GM12878 (cell line): ENCODE data around the gene FCHSD2. TPM values are rescaled to one million over a fixed set of nuclear protein-coding genes. Genes with fewer than 3 reads are reported as not detected.

Source experiments
- ATAC-seq: fragments of 200-7000 bp; cut with Tn5 transposase; 3 replicates; pipeline ENCODE4 v1.9.1; 2020; ENCODE audit warnings: mild to moderate bottlenecking, moderate library complexity
- BruUV-seq: library from RNA; stranded (reverse); fragments of 400-500 nt; replicated peaks from 2 replicates; lab custom pipeline; 2021; lab: Mats Ljungman, UMichigan
- CTCF ChIA-PET: fragments of 300-600 bp; sonication (Branson Sonifier 250); formaldehyde crosslinking; extraction: SDS; loops from one replicate; lab custom pipeline; 2021; ENCODE audit warnings: inconsistent platforms; lab: Yijun Ruan, JAX
- POLR2A ChIA-PET: fragments of 350-600 bp; formaldehyde crosslinking; extraction: SDS; loops from one replicate; lab custom pipeline; 2021; ENCODE audit warnings: inconsistent platforms; lab: Charles Lee
- RAD21 ChIA-PET: fragments of 300-600 bp; sonication (Branson Sonifier 250); formaldehyde crosslinking; loops from one replicate; lab custom pipeline; 2023; ENCODE audit warnings: antibody characterized with exemption; ENCODE audit not compliant: unreplicated experiment; lab: Charles Lee
- SMC1A ChIA-PET: fragments of 300-600 bp; sonication (Branson Sonifier 250); formaldehyde crosslinking; loops from one replicate; lab custom pipeline; 2023; ENCODE audit not compliant: unreplicated experiment, uncharacterized antibody; lab: Charles Lee
- DNase-seq: peaks from one replicate; pipeline ENCODE4 v3.0.0-alpha.2; 2011; ENCODE audit warnings: low read depth, low spot score
- FAIRE-seq: peaks from 3 replicates; lab custom pipeline; 2011; peaks lifted over from hg19 to GRCh38; lab: Jason Lieb, UNC
- H2AFZ ChIP-seq: 2 replicates; pipeline ENCODE4 v1.6.0; 2011; ENCODE audit warnings: low read depth, low read length, control low read depth; ENCODE audit not compliant: control insufficient read depth
- H3K27ac ChIP-seq: 2 replicates; pipeline ENCODE4 v1.5.1; 2011; ENCODE audit warnings: control low read depth; ENCODE audit not compliant: control insufficient read depth, insufficient read depth
- H3K27me3 ChIP-seq, 2 experiments: replicated peaks in 1 of 2; 2 replicates each; pipeline versions ENCODE4 v1.6.0 to v1.6.1; 2011; ENCODE audit warnings: low read length in 1 of 2; ENCODE audit not compliant: control insufficient read depth in 2 of 2, insufficient read depth in 2 of 2
- H3K36me3 ChIP-seq, 2 experiments: 2 replicates each; pipeline ENCODE4 v1.5.1; 2011; ENCODE audit warnings: low read length in 1 of 2; ENCODE audit not compliant: control insufficient read depth in 2 of 2, insufficient read depth in 2 of 2
- H3K4me1 ChIP-seq: 2 replicates; pipeline ENCODE4 v1.6.1; 2011; ENCODE audit warnings: mild to moderate bottlenecking, low read length, moderate library complexity, mixed read lengths; ENCODE audit not compliant: control insufficient read depth, insufficient read depth
- H3K4me2 ChIP-seq: 2 replicates; pipeline ENCODE4 v1.6.0; 2011; ENCODE audit warnings: control low read depth; ENCODE audit not compliant: control insufficient read depth, insufficient read depth
- H3K4me3 ChIP-seq: fragments of 200-600 bp; sonication (generic); 2 replicates; pipeline ENCODE4 v1.5.1; 2016
- H3K79me2 ChIP-seq: 2 replicates; pipeline ENCODE4 v1.6.0; 2011; ENCODE audit warnings: low read length; ENCODE audit not compliant: control insufficient read depth, insufficient read depth
- H3K9ac ChIP-seq: 2 replicates; pipeline ENCODE4 v1.8.0; 2011; ENCODE audit warnings: low read length, control low read depth, mixed read lengths; ENCODE audit not compliant: control insufficient read depth, insufficient read depth
- H3K9me3 ChIP-seq: replicated peaks from 3 replicates; pipeline ENCODE4 v1.5.1; 2011; ENCODE audit warnings: mild to moderate bottlenecking, low read length; ENCODE audit not compliant: control insufficient read depth, insufficient read depth
- H4K20me1 ChIP-seq: 2 replicates; pipeline ENCODE4 v1.6.0; 2011; ENCODE audit not compliant: control insufficient read depth, insufficient read depth
- CHD4 ChIP-seq: fragments of 200-600 bp; sonication (generic); IDR thresholded peaks from 2 replicates; pipeline ENCODE4 v1.6.1; 2016; ENCODE audit warnings: mild to moderate bottlenecking
- E2F8 ChIP-seq: fragments of 450-650 bp; IDR thresholded peaks from 2 replicates; pipeline ENCODE4 v1.6.1; 2018; ENCODE audit warnings: mild to moderate bottlenecking, low read depth, moderate library complexity; ENCODE audit not compliant: partially characterized antibody
- FOS ChIP-seq: IDR thresholded peaks from 3 replicates; pipeline ENCODE4 v1.6.1; 2011; ENCODE audit warnings: borderline replicate concordance; ENCODE audit not compliant: insufficient read length; ENCODE audit errors: extremely low read depth
- HDAC6 ChIP-seq: fragments of 200-600 bp; sonication (generic); IDR thresholded peaks from one replicate; pipeline ENCODE4 v1.8.0; 2017; ENCODE audit warnings: antibody characterized with exemption; ENCODE audit not compliant: unreplicated experiment
- NFYA ChIP-seq: IDR thresholded peaks from 2 replicates; pipeline ENCODE4 v1.6.1; 2011; ENCODE audit warnings: low read depth, mild to moderate bottlenecking, low read length, improper control_type of control experiment, borderline replicate concordance
- POLR2A ChIP-seq: IDR thresholded peaks from 2 replicates; pipeline ENCODE4 v1.6.1; 2011; ENCODE audit warnings: low read depth, mild to moderate bottlenecking, low read length
- RFX5 ChIP-seq: IDR thresholded peaks from 2 replicates; pipeline ENCODE4 v1.6.1; 2011; ENCODE audit warnings: low read depth, low read length, improper control_type of control experiment
- SMAD1 ChIP-seq: fragments of 450-650 bp; IDR thresholded peaks from 2 replicates; pipeline ENCODE4 v1.6.1; 2018; ENCODE audit warnings: mild to moderate bottlenecking, low read depth; ENCODE audit not compliant: partially characterized antibody
- SRF ChIP-seq, 2 experiments: IDR thresholded peaks; 2 replicates each; pipeline ENCODE4 v1.6.1; 2011; ENCODE audit warnings: low read depth in 2 of 2, low read length in 2 of 2, mild to moderate bottlenecking in 1 of 2, moderate library complexity in 1 of 2
- STAT3 ChIP-seq: IDR thresholded peaks from 2 replicates; pipeline ENCODE4 v1.6.1; 2011; ENCODE audit warnings: low read depth, low read length, improper control_type of control experiment
- TCF3 ChIP-seq: IDR thresholded peaks from 2 replicates; pipeline ENCODE4 v1.6.1; 2012; ENCODE audit warnings: low read depth, mild to moderate bottlenecking, low read length, borderline replicate concordance; ENCODE audit not compliant: insufficient read depth
- WGBS: methylation state at CpG from one replicate; pipeline ENCODE4 v1.1.6; 2016; ENCODE audit warnings: low lambda C conversion rate; ENCODE audit not compliant: insufficient replicate concordance, insufficient coverage; ENCODE audit errors: missing lambda C conversion rate; 5-methylcytosine and 5-hydroxymethylcytosine counted together
- in situ Hi-C: fragments of 300-500 bp; cut with MboI; formaldehyde crosslinking; loops from 9 replicates; pipeline ENCODE4 v1.14.3; 2018; ENCODE audit warnings: mixed read lengths
- intact Hi-C: fragments of 100-400 bp; cut with micrococcal nuclease; formaldehyde crosslinking; loops from one replicate; pipeline ENCODE4 v1.14.2; 2022; ENCODE audit not compliant: unreplicated experiment
- polyA plus RNA-seq, 11 experiments: library from polyadenylated mRNA; depleted of rRNA in 4 of 11; unstranded in 6 of 11; stranded (reverse) in 5 of 11; fragments of >200 nt; fragmentation: Nextera tagmentation in 4 of 11; fragmentation: Illumina TruSeq in 1 of 11; extraction: Ambion mirVana in 4 of 11; extraction: Trizol in 1 of 11; gene quantifications; 1 replicate in 1 of 11; 2 replicates in 10 of 11; pipeline versions ENCODE4 v1.2.1 to v1.2.3, GENCODE V29; 2011 to 2016; ENCODE audit warnings: inconsistent platforms in 2 of 11, missing spikeins in 2 of 11, low read depth in 1 of 11
- total RNA-seq, 4 experiments: library from RNA; depleted of rRNA in 3 of 4; stranded (reverse); fragments of >200 nt in 3 of 4; fragmentation: Illumina TruSeq in 1 of 4; extraction: Trizol in 1 of 4; gene quantifications; 2 replicates each; pipeline versions ENCODE4 v1.2.1 to v1.2.3, GENCODE V29; 2013 to 2021
- TF ChIP-seq, protein P1 (sequence below): IDR thresholded peaks from 2 replicates; pipeline ENCODE4 v1.6.1; 2012; ENCODE audit warnings: low read depth, low read length, improper control_type of control experiment
- TF ChIP-seq, protein P2 (sequence below): fragments of 450-650 bp; IDR thresholded peaks from 2 replicates; pipeline ENCODE4 v1.6.1; 2016; ENCODE audit warnings: mild to moderate bottlenecking

Gene FCHSD2
- total and polyA plus RNA-seq, 10 of the 15 experiments (the other 5 are each of a cell fraction or from before 2014, with no cell fraction given): 13.2 to 89.8 (median 47.8) TPM

GRCh38 chr11:72787216-72788104, 354.7 kb downstream of the FCHSD2 start:
- ChIA-PET RAD21 (interaction anchor here (1.0 to 10.5 kb wide), 4 partner anchors 29 to 70 kb away, joined by 3 to 256 read pairs (median 4); no protein-coding TSS in a partner anchor), POLR2A (interaction anchor here (0.6 to 1.5 kb wide), 6 partner anchors 8 to 601 kb away, joined by 3 to 9 read pairs (median 3); no protein-coding TSS in a partner anchor), CTCF (interaction anchor here (1.5 to 15.0 kb wide), 4 partner anchors 25 to 61 kb away, joined by 5 to 469 read pairs (median 6); no protein-coding TSS in a partner anchor), SMC1A (interaction anchor here (0.6 to 1.9 kb wide), 7 partner anchors 25 to 62 kb away, joined by 3 to 8 read pairs (median 4); no protein-coding TSS in a partner anchor)
- peak overlapping the region; percentile 63 for H3K4me2 ChIP-seq
- no peaks in the 10 kb centered on the region for H3K9me3 ChIP-seq
- peak; percentile 91 for ATAC-seq
- in situ Hi-C loops (no loop called here), intact Hi-C loops (no loop called here)
- no peaks in the 10 kb centered on the region for H4K20me1 ChIP-seq
- peak overlapping the region; percentile 68 for H3K27ac ChIP-seq
- no TSS peak for BruUV-seq
- FAIRE-seq: no peak
- H3K27me3 ChIP-seq: no peaks in the 10 kb centered on the region
- H3K4me3 ChIP-seq: no peak overlapping the region; the same call in 1 of the 2 replicates
- no peaks in the 10 kb centered on the region for H3K36me3 ChIP-seq
- peak overlapping the region; percentile 57 for H2AFZ ChIP-seq
- peaks cover 24% of the 10 kb centered on the region for H3K4me1 ChIP-seq
- WGBS: 57% methylated on average over 5 of the region's 16 CpGs
- no peaks in the 10 kb centered on the region for H3K79me2 ChIP-seq
- DNase-seq: no peak
- H3K9ac ChIP-seq: peak overlapping the region; percentile 51
- TF ChIP-seq RFX5 (no peak), STAT3 (no peak), SMAD1 (no peak), CHD4 (no peak), SRF (IDR thresholded peaks at IDR 0.05; ENCODE audit: low read depth in 2 of 2, low read length in 2 of 2) (no peak), POLR2A (no peak), E2F8 (no peak), NFYA (no peak), TCF3 (0 out of 2 replicates have a peak, but pooled peaks have one; percentile 40), HDAC6 (no peak), FOS (no peak)
- TF ChIP-seq, protein P1, sequence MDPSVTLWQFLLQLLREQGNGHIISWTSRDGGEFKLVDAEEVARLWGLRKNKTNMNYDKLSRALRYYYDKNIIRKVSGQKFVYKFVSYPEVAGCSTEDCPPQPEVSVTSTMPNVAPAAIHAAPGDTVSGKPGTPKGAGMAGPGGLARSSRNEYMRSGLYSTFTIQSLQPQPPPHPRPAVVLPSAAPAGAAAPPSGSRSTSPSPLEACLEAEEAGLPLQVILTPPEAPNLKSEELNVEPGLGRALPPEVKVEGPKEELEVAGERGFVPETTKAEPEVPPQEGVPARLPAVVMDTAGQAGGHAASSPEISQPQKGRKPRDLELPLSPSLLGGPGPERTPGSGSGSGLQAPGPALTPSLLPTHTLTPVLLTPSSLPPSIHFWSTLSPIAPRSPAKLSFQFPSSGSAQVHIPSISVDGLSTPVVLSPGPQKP: no peak
- TF ChIP-seq, protein P2, sequence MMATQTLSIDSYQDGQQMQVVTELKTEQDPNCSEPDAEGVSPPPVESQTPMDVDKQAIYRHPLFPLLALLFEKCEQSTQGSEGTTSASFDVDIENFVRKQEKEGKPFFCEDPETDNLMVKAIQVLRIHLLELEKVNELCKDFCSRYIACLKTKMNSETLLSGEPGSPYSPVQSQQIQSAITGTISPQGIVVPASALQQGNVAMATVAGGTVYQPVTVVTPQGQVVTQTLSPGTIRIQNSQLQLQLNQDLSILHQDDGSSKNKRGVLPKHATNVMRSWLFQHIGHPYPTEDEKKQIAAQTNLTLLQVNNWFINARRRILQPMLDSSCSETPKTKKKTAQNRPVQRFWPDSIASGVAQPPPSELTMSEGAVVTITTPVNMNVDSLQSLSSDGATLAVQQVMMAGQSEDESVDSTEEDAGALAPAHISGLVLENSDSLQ: 0 out of 2 replicates have a peak, but pooled peaks have one; percentile 5
